H1 (cell line): ENCODE measurements around the gene GKN2. TPM values are rescaled to one million over a fixed set of nuclear protein-coding genes. Genes with fewer than 3 reads are reported as not detected.

Experiments used
- CTCF ChIA-PET: fragments of 300-600 bp; sonication (Branson Sonifier 250); formaldehyde crosslinking; loops from one replicate; lab custom pipeline; 2021; ENCODE audit not compliant: partially characterized antibody; lab: Charles Lee
- POLR2A ChIA-PET: fragments of 300-600 bp; sonication (Branson Sonifier 250); formaldehyde crosslinking; loops from one replicate; lab custom pipeline; 2021; ENCODE audit warnings: inconsistent platforms; ENCODE audit not compliant: partially characterized antibody; lab: Charles Lee
- DNase-seq, 2 experiments: peaks; one replicate each; pipeline versions ENCODE4 v3.0.0 to v3.0.0-alpha.2; 2010 to 2022; ENCODE audit warnings: low spot score in 2 of 2, low read depth in 1 of 2, mixed read lengths in 1 of 2
- FAIRE-seq: peaks from 2 replicates; lab custom pipeline; 2011; peaks lifted over from hg19 to GRCh38; lab: Jason Lieb, UNC
- H2AFZ ChIP-seq: 2 replicates; pipeline ENCODE4 v1.8.1; 2012; ENCODE audit warnings: low read length, inconsistent platforms
- H2AK5ac ChIP-seq: 2 replicates; pipeline ENCODE4 v1.6.1; 2013; ENCODE audit warnings: low read depth, low read length
- H2BK120ac ChIP-seq: replicated peaks from 2 replicates; pipeline ENCODE3; 2013; ENCODE audit warnings: low read depth, low read length, inconsistent platforms
- H2BK12ac ChIP-seq: 2 replicates; pipeline ENCODE4 v1.6.1; 2013; ENCODE audit warnings: low read depth, low read length
- H2BK15ac ChIP-seq: 2 replicates; pipeline ENCODE4 v1.6.1; 2013; ENCODE audit warnings: low read length
- H2BK20ac ChIP-seq: 2 replicates; pipeline ENCODE4 v1.6.1; 2013; ENCODE audit warnings: low read length
- H2BK5ac ChIP-seq: 2 replicates; pipeline ENCODE4 v1.6.1; 2013; ENCODE audit warnings: low read depth, low read length
- H3K14ac ChIP-seq: 2 replicates; pipeline ENCODE4 v1.6.1; 2013; ENCODE audit warnings: inconsistent platforms; ENCODE audit not compliant: insufficient read length
- H3K18ac ChIP-seq: 2 replicates; pipeline ENCODE4 v1.6.1; 2013; ENCODE audit warnings: low read length; ENCODE audit errors: extremely low read depth
- H3K23ac ChIP-seq: 2 replicates; pipeline ENCODE4 v1.6.1; 2013; ENCODE audit warnings: inconsistent platforms; ENCODE audit not compliant: insufficient read length
- H3K23me2 ChIP-seq: 2 replicates; pipeline ENCODE4 v1.6.1; 2013; ENCODE audit warnings: low read depth, low read length
- H3K27ac ChIP-seq: 2 replicates; pipeline ENCODE4 v1.6.1; 2011; ENCODE audit warnings: low read depth, low read length, inconsistent platforms
- H3K27me3 ChIP-seq, 4 experiments: replicated peaks in 1 of 4; 1 replicate in 1 of 4; 2 replicates in 3 of 4; pipeline versions ENCODE4 v1.6.1 to v1.8.1; 2011 to 2013; ENCODE audit warnings: low read length in 3 of 4, mild to moderate bottlenecking in 3 of 4, inconsistent platforms in 2 of 4, mixed read lengths in 2 of 4, moderate library complexity in 1 of 4; ENCODE audit not compliant: control insufficient read depth in 3 of 4, insufficient read depth in 3 of 4; ENCODE audit errors: extremely low read depth in 1 of 4
- H3K36me3 ChIP-seq, 4 experiments: 2 replicates each; pipeline versions ENCODE4 v1.6.1 to v1.8.1; 2011 to 2013; ENCODE audit warnings: mild to moderate bottlenecking in 4 of 4, low read length in 3 of 4, moderate library complexity in 2 of 4, control low read depth in 1 of 4, inconsistent platforms in 1 of 4; ENCODE audit not compliant: insufficient read depth in 4 of 4, control insufficient read depth in 2 of 4
- H3K4ac ChIP-seq: replicated peaks from 2 replicates; pipeline ENCODE3; 2013; ENCODE audit warnings: low read length, low read depth, mixed read lengths, inconsistent platforms; ENCODE audit not compliant: insufficient read length
- H3K4me1 ChIP-seq, 4 experiments: replicated peaks in 1 of 4; 1 replicate in 1 of 4; 2 replicates in 3 of 4; pipeline versions ENCODE4 v1.6.1 to v1.8.1; 2011 to 2013; ENCODE audit warnings: low read length in 3 of 4, inconsistent platforms in 2 of 4, mixed read lengths in 1 of 4; ENCODE audit not compliant: insufficient read depth in 4 of 4, control insufficient read depth in 3 of 4
- H3K4me2 ChIP-seq, 2 experiments: 2 replicates each; pipeline versions ENCODE4 v1.6.1 to v1.8.1; 2011 to 2013; ENCODE audit warnings: low read depth in 2 of 2, low read length in 2 of 2, control low read depth in 1 of 2, inconsistent platforms in 1 of 2, mild to moderate bottlenecking in 1 of 2; ENCODE audit not compliant: insufficient read depth in 1 of 2
- H3K4me3 ChIP-seq, 4 experiments: fragments of 200-600, 300-600 bp in 1 of 4; sonication (generic), shearing (Covaris generic), sonication (Bioruptor Twin) in 1 of 4; 2 replicates each; pipeline versions ENCODE4 v1.5.1 to v1.8.1; 2011 to 2016; ENCODE audit warnings: low read length in 4 of 4, low read depth in 3 of 4, control low read depth in 2 of 4, inconsistent platforms in 2 of 4, mild to moderate bottlenecking in 2 of 4, mixed read lengths in 1 of 4, moderate library complexity in 1 of 4; ENCODE audit not compliant: insufficient read depth in 2 of 4; ENCODE audit errors: extremely low read depth in 1 of 4
- H3K56ac ChIP-seq: replicated peaks from 2 replicates; pipeline ENCODE3; 2013; ENCODE audit warnings: low read depth, mild to moderate bottlenecking, mixed read lengths, low read length, inconsistent platforms; ENCODE audit not compliant: insufficient read length
- H3K79me1 ChIP-seq: 2 replicates; pipeline ENCODE4 v1.6.1; 2013; ENCODE audit warnings: low read depth, low read length, control low read depth
- H3K79me2 ChIP-seq, 2 experiments: 2 replicates each; pipeline versions ENCODE4 v1.6.1 to v1.8.1; 2012 to 2013; ENCODE audit warnings: low read length in 2 of 2, mild to moderate bottlenecking in 2 of 2, inconsistent platforms in 1 of 2; ENCODE audit not compliant: insufficient read depth in 2 of 2, control insufficient read depth in 1 of 2
- H3K9ac ChIP-seq, 4 experiments: replicated peaks in 1 of 4; 1 replicate in 1 of 4; 2 replicates in 3 of 4; pipeline versions ENCODE4 v1.6.1 to v1.8.1; 2011 to 2013; ENCODE audit warnings: low read depth in 3 of 4, low read length in 3 of 4, control low read depth in 2 of 4, mild to moderate bottlenecking in 2 of 4, moderate library complexity in 2 of 4, inconsistent platforms in 1 of 4; ENCODE audit errors: extremely low read depth in 1 of 4
- H3K9me3 ChIP-seq, 2 experiments: 2 replicates each; pipeline versions ENCODE4 v1.6.1 to v1.8.1; 2012 to 2013; ENCODE audit warnings: mild to moderate bottlenecking in 2 of 2, moderate library complexity in 2 of 2, control low read depth in 1 of 2, inconsistent platforms in 1 of 2, low read depth in 1 of 2, low read length in 1 of 2, mixed read lengths in 1 of 2; ENCODE audit not compliant: insufficient read depth in 2 of 2
- H4K20me1 ChIP-seq, 2 experiments: replicated peaks in 1 of 2; 2 replicates each; pipeline versions ENCODE3 to v1.8.1; 2011 to 2013; ENCODE audit warnings: inconsistent platforms in 2 of 2, low read length in 2 of 2, mild to moderate bottlenecking in 1 of 2; ENCODE audit not compliant: insufficient read depth in 2 of 2, control insufficient read depth in 1 of 2
- H4K5ac ChIP-seq: 2 replicates; pipeline ENCODE4 v1.6.1; 2013; ENCODE audit warnings: low read length, low read depth, mixed read lengths, inconsistent platforms; ENCODE audit not compliant: insufficient read length
- H4K8ac ChIP-seq: 2 replicates; pipeline ENCODE4 v1.8.0; 2013; ENCODE audit warnings: mild to moderate bottlenecking, moderate library complexity, low read length, inconsistent platforms; ENCODE audit not compliant: insufficient read depth; ENCODE audit errors: extremely low read depth
- H4K91ac ChIP-seq: replicated peaks from 2 replicates; pipeline ENCODE3; 2013; ENCODE audit warnings: low read length, mixed read lengths, inconsistent platforms; ENCODE audit not compliant: insufficient read length
- BACH1 ChIP-seq: IDR thresholded peaks from 2 replicates; pipeline ENCODE4 v1.6.1; 2012; ENCODE audit warnings: low read length, improper control_type of control experiment
- CHD1 ChIP-seq: IDR thresholded peaks from 2 replicates; pipeline ENCODE4 v1.6.1; 2012; ENCODE audit warnings: low read depth, low read length, improper control_type of control experiment
- CREB1 ChIP-seq: IDR thresholded peaks from 2 replicates; pipeline ENCODE4 v1.6.1; 2012; ENCODE audit warnings: inconsistent platforms
- EGR1 ChIP-seq: IDR thresholded peaks from 2 replicates; pipeline ENCODE4 v1.6.1; 2011; ENCODE audit warnings: low read depth, low read length, borderline replicate concordance
- GABPA ChIP-seq: IDR thresholded peaks from 2 replicates; pipeline ENCODE4 v1.6.1; 2011; ENCODE audit warnings: mild to moderate bottlenecking, low read length, moderate library complexity, borderline replicate concordance; ENCODE audit not compliant: insufficient read depth
- HDAC2 ChIP-seq, 2 experiments: fragments of 300-600 bp in 1 of 2; sonication (generic) in 1 of 2; IDR thresholded peaks; 2 replicates each; pipeline ENCODE4 v1.6.1; 2011 to 2012; ENCODE audit warnings: low read depth in 2 of 2, low read length in 2 of 2, mild to moderate bottlenecking in 2 of 2, moderate library complexity in 2 of 2, borderline replicate concordance in 1 of 2, inconsistent platforms in 1 of 2
- PHF8 ChIP-seq: fragments of 200-600 bp; sonication (generic); conservative IDR thresholded peaks from 2 replicates; pipeline ENCODE4 v1.7.1; 2012; ENCODE audit warnings: low read depth, mild to moderate bottlenecking, inconsistent platforms, low read length, moderate library complexity
- POU5F1 ChIP-seq: IDR thresholded peaks from 2 replicates; pipeline ENCODE4 v1.6.1; 2011; ENCODE audit warnings: low read depth, mild to moderate bottlenecking, low read length, moderate library complexity
- RNF2 ChIP-seq: fragments of 200-900, 300-1000 bp; sonication (generic); IDR thresholded peaks from 2 replicates; pipeline ENCODE4 v1.7.1; 2016; ENCODE audit warnings: borderline replicate concordance, low read depth, mild to moderate bottlenecking, antibody characterized with exemption, low read length; ENCODE audit not compliant: poor library complexity, severe bottlenecking; ENCODE audit errors: missing control alignments
- SIX5 ChIP-seq: IDR thresholded peaks from 2 replicates; pipeline ENCODE4 v1.6.1; 2011; ENCODE audit warnings: mild to moderate bottlenecking, low read depth, low read length
- WGBS, 2 experiments: shearing (Covaris generic) in 1 of 2; methylation state at CpG; one replicate each; pipeline versions ENCODE4 v1.1.6 to v1.1.7; 2013 to 2015; ENCODE audit warnings: low lambda C conversion rate in 2 of 2, mixed read lengths in 2 of 2, inconsistent platforms in 1 of 2, low coverage in 1 of 2, missing lambda C conversion rate in 1 of 2; ENCODE audit not compliant: insufficient replicate concordance in 2 of 2, insufficient coverage in 1 of 2, insufficient read length in 1 of 2; ENCODE audit errors: extremely low coverage in 1 of 2, missing lambda C conversion rate in 1 of 2; 5-methylcytosine and 5-hydroxymethylcytosine counted together
- polyA plus RNA-seq, 7 experiments: library from polyadenylated mRNA; depleted of rRNA in 3 of 7; stranded (reverse) in 5 of 7; unstranded in 2 of 7; fragments of >200 nt in 5 of 7; fragments of 200-250 nt in 2 of 7; gene quantifications; 1 replicate in 5 of 7; 2 replicates in 1 of 7; 4 replicates in 1 of 7; pipeline versions ENCODE4 v1.2.1 to v1.2.3, GENCODE V29; 2011 to 2013; ENCODE audit warnings: missing spikeins in 2 of 7, mixed read lengths in 2 of 7
- total RNA-seq: library from RNA; stranded (reverse); fragmentation: NEBNext Ultra II Directional; extraction: Animal tissue kit (Norgen Biotek cat#: 25700); gene quantifications from 2 replicates; pipeline ENCODE4 v1.2.1, GENCODE V29; 2021
- TF ChIP-seq, protein P1 (sequence below): IDR thresholded peaks from 2 replicates; pipeline ENCODE4 v1.6.1; 2011; ENCODE audit warnings: low read length, improper control_type of control experiment
- TF ChIP-seq, protein P2 (sequence below): IDR thresholded peaks from 2 replicates; pipeline ENCODE4 v1.6.1; 2012; ENCODE audit warnings: inconsistent platforms

Gene GKN2
- total and polyA plus RNA-seq, 2 of the 8 experiments (the other 6 are each of a cell fraction or from before 2014, with no cell fraction given) = not detected

DNA sequence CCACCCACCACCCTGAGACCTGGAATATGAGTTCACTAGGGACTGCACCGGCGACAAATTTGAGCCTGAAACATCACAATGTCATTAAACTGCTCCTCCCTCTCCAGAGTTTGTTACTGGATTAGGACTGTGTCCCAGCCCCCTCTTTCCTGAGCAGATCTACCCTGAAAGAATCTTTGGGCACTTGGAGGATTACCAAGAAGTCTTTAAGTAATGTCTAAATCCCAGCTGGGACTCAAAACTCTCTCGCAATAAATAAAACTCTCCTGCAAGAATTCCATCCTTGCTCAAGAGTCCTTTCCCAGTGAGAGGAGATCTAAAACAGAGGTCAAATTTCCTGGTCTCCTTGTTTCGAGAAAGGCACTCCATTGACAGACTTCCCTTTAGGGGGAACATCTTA lies 20.9 kb downstream of the GKN2 start:
- Histone ChIP-seq H3K9me3 (no peaks in the 10 kb centered on the region), H3K23ac (no peak overlapping the region), H2BK120ac (no peak overlapping the region), H2BK15ac (no peak overlapping the region), H3K4me1 (no peaks in the 10 kb centered on the region), H2AFZ (no peak overlapping the region), H3K4ac (no peak overlapping the region), H3K79me1 (no peaks in the 10 kb centered on the region), H2BK5ac (no peak overlapping the region), H3K9ac (no peak overlapping the region), H4K5ac (no peak overlapping the region), H3K56ac (no peak overlapping the region), H3K14ac (no peak overlapping the region), H4K8ac (no peak overlapping the region), H2AK5ac (no peak overlapping the region), H3K27me3 (no peaks in the 10 kb centered on the region), H3K23me2 (no peaks in the 10 kb centered on the region), H2BK20ac (no peak overlapping the region), H3K4me3 (no peak overlapping the region), H3K4me2 (no peak overlapping the region), H3K36me3 (no peaks in the 10 kb centered on the region), H3K27ac (no peak overlapping the region), H3K18ac (no peak overlapping the region), H3K79me2 (no peaks in the 10 kb centered on the region), H2BK12ac (no peak overlapping the region), H4K20me1 (no peaks in the 10 kb centered on the region), H4K91ac (no peak overlapping the region)
- ChIA-PET POLR2A (interaction anchor here (0.9 to 1.0 kb wide), 2 partner anchors 12 to 19 kb away, joined by 3 read pairs; no protein-coding TSS in a partner anchor), CTCF (interaction anchor here (0.7 to 4.8 kb wide), 8 partner anchors 9 to 374 kb away, joined by 3 to 39 read pairs (median 3); no protein-coding TSS in a partner anchor)
- DNase-seq = no peak
- no peak for FAIRE-seq
- 86% methylated on average over 3 of the region's 4 CpGs; no CpG with 5 or more reads in 1 of the 2 experiments for WGBS, 2 experiments
- no peak for TF ChIP-seq CREB1
- no peak for TF ChIP-seq RNF2
- no peak for TF ChIP-seq GABPA
- no peak for TF ChIP-seq BACH1
- no peak for TF ChIP-seq EGR1
- no peak for TF ChIP-seq HDAC2 (IDR thresholded peaks at IDR 0.05; ENCODE audit: borderline replicate concordance in 1 of 2, low read depth in 2 of 2, low read length in 2 of 2)
- no peak for TF ChIP-seq SIX5
- TF ChIP-seq, protein P1, sequence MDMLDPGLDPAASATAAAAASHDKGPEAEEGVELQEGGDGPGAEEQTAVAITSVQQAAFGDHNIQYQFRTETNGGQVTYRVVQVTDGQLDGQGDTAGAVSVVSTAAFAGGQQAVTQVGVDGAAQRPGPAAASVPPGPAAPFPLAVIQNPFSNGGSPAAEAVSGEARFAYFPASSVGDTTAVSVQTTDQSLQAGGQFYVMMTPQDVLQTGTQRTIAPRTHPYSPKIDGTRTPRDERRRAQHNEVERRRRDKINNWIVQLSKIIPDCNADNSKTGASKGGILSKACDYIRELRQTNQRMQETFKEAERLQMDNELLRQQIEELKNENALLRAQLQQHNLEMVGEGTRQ = no peak
- no peak for TF ChIP-seq PHF8
- TF ChIP-seq CHD1 = no peak
- TF ChIP-seq, protein P2, sequence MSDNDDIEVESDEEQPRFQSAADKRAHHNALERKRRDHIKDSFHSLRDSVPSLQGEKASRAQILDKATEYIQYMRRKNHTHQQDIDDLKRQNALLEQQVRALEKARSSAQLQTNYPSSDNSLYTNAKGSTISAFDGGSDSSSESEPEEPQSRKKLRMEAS = no peak
- TF ChIP-seq POU5F1 = no peak
